GM12891 (cell line): Measurements from ENCODE around the gene ATAT1.

Experiments used
- PAX5 ChIP-seq: IDR thresholded peaks from 2 replicates; pipeline ENCODE4 v1.6.1; 2011; ENCODE audit warnings: low read length, moderate library complexity, mild to moderate bottlenecking; ENCODE audit not compliant: insufficient read depth, severe bottlenecking
- POLR2A ChIP-seq: IDR thresholded peaks from 2 replicates; pipeline ENCODE4 v1.6.1; 2011; ENCODE audit warnings: low read depth, low read length, control low read depth
- POLR2AphosphoS5 ChIP-seq: IDR thresholded peaks from 2 replicates; pipeline ENCODE4 v1.6.1; 2011; ENCODE audit warnings: low read depth, low read length, control low read depth
- POU2F2 ChIP-seq: IDR thresholded peaks from 2 replicates; pipeline ENCODE4 v1.6.1; 2011; ENCODE audit warnings: low read depth, mild to moderate bottlenecking, control low read depth, low read length, moderate library complexity
- SPI1 ChIP-seq: IDR thresholded peaks from 2 replicates; pipeline ENCODE4 v1.6.1; 2011; ENCODE audit warnings: low read depth, low read length, control low read depth
- TAF1 ChIP-seq: IDR thresholded peaks from 2 replicates; pipeline ENCODE4 v1.6.1; 2011; ENCODE audit warnings: low read depth, low read length, control low read depth

- TF ChIP-seq POLR2A (no peak), POLR2AphosphoS5 (no peak), TAF1 (no peak), SPI1 (no peak), PAX5 (no peak), POU2F2 (no peak)
Measured at GRCh38 chr6:30635834-30636233, 9.2 kb downstream of the ATAT1 start.
